Keratinocyte (primary cell): ENCODE data around the gene CLDN5. TPM values are rescaled to one million over a fixed set of nuclear protein-coding genes. Genes with fewer than 3 reads are reported as not detected.

Experiments
- DNase-seq: peaks from one replicate; pipeline ENCODE4 v3.0.0-alpha.2; 2011; ENCODE audit warnings: low read depth, missing footprints, low spot score
- FAIRE-seq: peaks from 2 replicates; lab custom pipeline; 2011; peaks lifted over from hg19 to GRCh38; lab: Jason Lieb, UNC
- H2AFZ ChIP-seq: 2 replicates; pipeline ENCODE4 v1.6.0; 2012; ENCODE audit warnings: low read length, control low read depth, inconsistent platforms; ENCODE audit not compliant: control insufficient read depth
- H3K27ac ChIP-seq: 2 replicates; pipeline ENCODE4 v1.5.1; 2011; ENCODE audit warnings: low read length; ENCODE audit not compliant: control insufficient read depth, insufficient read depth
- H3K27me3 ChIP-seq: 3 replicates; pipeline ENCODE4 v1.6.0; 2011; ENCODE audit warnings: low read length; ENCODE audit not compliant: control insufficient read depth, insufficient read depth; ENCODE audit errors: extremely low read depth
- H3K36me3 ChIP-seq, 2 experiments: 2 replicates in 1 of 2; 3 replicates in 1 of 2; pipeline ENCODE4 v1.5.1; 2011; ENCODE audit warnings: low read length in 2 of 2, mild to moderate bottlenecking in 1 of 2; ENCODE audit not compliant: control insufficient read depth in 2 of 2, insufficient read depth in 2 of 2; ENCODE audit errors: extremely low read depth in 1 of 2
- H3K4me1 ChIP-seq: 3 replicates; pipeline ENCODE4 v1.5.1; 2011; ENCODE audit warnings: low read length; ENCODE audit not compliant: control insufficient read depth, insufficient read depth; ENCODE audit errors: extremely low read depth
- H3K4me2 ChIP-seq: 3 replicates; pipeline ENCODE4 v1.6.0; 2011; ENCODE audit warnings: low read depth, low read length; ENCODE audit not compliant: control insufficient read depth, insufficient read depth; ENCODE audit errors: extremely low read depth
- H3K4me3 ChIP-seq, 3 experiments: fragments of 200-600 bp in 1 of 3; sonication (generic) in 1 of 3; 2 replicates in 2 of 3; 3 replicates in 1 of 3; pipeline ENCODE4 v1.5.1; 2011 to 2016; ENCODE audit warnings: low read length in 3 of 3, mild to moderate bottlenecking in 3 of 3, control low read depth in 2 of 3, inconsistent platforms in 1 of 3, low read depth in 1 of 3, mixed read lengths in 1 of 3, mixed run types in 1 of 3, moderate library complexity in 1 of 3; ENCODE audit not compliant: control insufficient read depth in 2 of 3, insufficient read depth in 2 of 3; ENCODE audit errors: extremely low read depth in 1 of 3
- H3K79me2 ChIP-seq: 2 replicates; pipeline ENCODE4 v1.6.0; 2012; ENCODE audit warnings: low read length; ENCODE audit not compliant: control insufficient read depth, insufficient read depth
- H3K9ac ChIP-seq: 3 replicates; pipeline ENCODE4 v1.6.0; 2011; ENCODE audit warnings: low read length; ENCODE audit not compliant: control insufficient read depth, insufficient read depth; ENCODE audit errors: extremely low read depth
- H3K9me1 ChIP-seq: 3 replicates; pipeline ENCODE4 v1.6.0; 2011; ENCODE audit warnings: low read length; ENCODE audit not compliant: control insufficient read depth, insufficient read depth; ENCODE audit errors: extremely low read depth
- H3K9me3 ChIP-seq: 2 replicates; pipeline ENCODE4 v1.5.1; 2012; ENCODE audit warnings: low read depth, low read length; ENCODE audit not compliant: control insufficient read depth
- H4K20me1 ChIP-seq: 3 replicates; pipeline ENCODE4 v1.6.0; 2011; ENCODE audit warnings: low read length; ENCODE audit not compliant: control insufficient read depth, insufficient read depth; ENCODE audit errors: extremely low read depth
- CTCF ChIP-seq, 3 experiments: IDR thresholded peaks in 1 of 3; conservative IDR thresholded peaks in 1 of 3; optimal IDR thresholded peaks in 1 of 3; 2 replicates in 2 of 3; 3 replicates in 1 of 3; pipeline versions ENCODE3 to v1.5.1; 2011; ENCODE audit warnings: low read length in 3 of 3, mild to moderate bottlenecking in 3 of 3, moderate library complexity in 2 of 3, control low read depth in 1 of 3, inconsistent platforms in 1 of 3; ENCODE audit not compliant: insufficient read depth in 2 of 3; ENCODE audit errors: extremely low read depth in 1 of 3
- EZH2 ChIP-seq: IDR thresholded peaks from one replicate; pipeline ENCODE4 v1.6.1; 2012; ENCODE audit warnings: inconsistent platforms, mild to moderate bottlenecking, low read length, moderate library complexity
- dilution Hi-C: fragments of 300-500 bp; cut with MboI; formaldehyde crosslinking; loops from one replicate; pipeline ENCODE4 v1.7.0; 2020; ENCODE audit warnings: low sequenced_read_pairs; ENCODE audit not compliant: extremely low pct_ligation_motif_present
- polyA plus RNA-seq, 5 experiments: library from polyadenylated mRNA; depleted of rRNA in 3 of 5; stranded (reverse) in 3 of 5; stranded (forward) in 1 of 5; unstranded in 1 of 5; fragments of >200 nt; gene quantifications; 1 replicate in 1 of 5; 2 replicates in 3 of 5; 3 replicates in 1 of 5; pipeline versions ENCODE4 v1.2.1 to v1.2.3, GENCODE V29; 2011 to 2012; ENCODE audit warnings: missing spikeins in 2 of 5, low read depth in 1 of 5, low replicate concordance in 1 of 5

Gene CLDN5
- polyA plus RNA-seq, 1 donor (not counting 4 experiments of a cell fraction or from before 2014, with no cell fraction given) = not detected

GRCh38 chr22:19547620-19548019 is 23.4 kb upstream of the CLDN5 start:
- Histone ChIP-seq H2AFZ (no peak overlapping the region), H3K27ac (no peak overlapping the region), H3K9me1 (no peaks in the 10 kb centered on the region), H3K27me3 (peaks cover 4% of the 10 kb centered on the region), H3K79me2 (no peaks in the 10 kb centered on the region), H3K9ac (no peak overlapping the region), H3K4me1 (no peaks in the 10 kb centered on the region), H3K9me3 (no peaks in the 10 kb centered on the region), H3K36me3 (no peaks in the 10 kb centered on the region), H3K4me3 (no peak overlapping the region), H4K20me1 (no peaks in the 10 kb centered on the region), H3K4me2 (no peak overlapping the region)
- FAIRE-seq = no peak
- no peak for TF ChIP-seq CTCF (optimal IDR thresholded peaks at IDR 0.05 in 1 of 3, IDR thresholded peaks at IDR 0.05 in 1 of 3, conservative IDR thresholded peaks at IDR 0.05 in 1 of 3; ENCODE audit: extremely low read depth in 1 of 3, insufficient read depth in 2 of 3, low read length in 3 of 3)
- TF ChIP-seq EZH2 = no peak
- no peak for DNase-seq
- dilution Hi-C loops = no loop called here

- no peaks in the 10 kb centered on the region for H3K9me1 ChIP-seq
- DNase-seq (no peak), FAIRE-seq (no peak)
- H3K79me2 ChIP-seq = no peaks in the 10 kb centered on the region
- H2AFZ ChIP-seq = no peak overlapping the region
- dilution Hi-C loops = no loop called here
- no peaks in the 10 kb centered on the region for H4K20me1 ChIP-seq
- TF ChIP-seq CTCF (optimal IDR thresholded peaks at IDR 0.05 in 1 of 3, IDR thresholded peaks at IDR 0.05 in 1 of 3, conservative IDR thresholded peaks at IDR 0.05 in 1 of 3; ENCODE audit: extremely low read depth in 1 of 3, insufficient read depth in 2 of 3, low read length in 3 of 3) (no peak), EZH2 (no peak)
- H3K27ac ChIP-seq = no peak overlapping the region
- no peak overlapping the region for H3K4me3 ChIP-seq
- H3K9me3 ChIP-seq = no peaks in the 10 kb centered on the region
- no peak overlapping the region for H3K9ac ChIP-seq
- H3K4me2 ChIP-seq = no peak overlapping the region
- H3K36me3 ChIP-seq = no peaks in the 10 kb centered on the region
- H3K4me1 ChIP-seq = no peaks in the 10 kb centered on the region
- H3K27me3 ChIP-seq = peaks cover 4% of the 10 kb centered on the region
Observed at GRCh38 chr22:19546680-19547079, 22.5 kb upstream of the CLDN5 start.
